PC-9 (cell line): Measurements from ENCODE around the gene CES1.

Experiments
- CTCF ChIP-seq: fragments of 200-600 bp; sonication (generic); conservative IDR thresholded peaks from 2 replicates; pipeline ENCODE4 v1.6.1; 2017; ENCODE audit warnings: mixed run types, antibody characterized with exemption, mild to moderate bottlenecking, moderate library complexity
- EZH2 ChIP-seq: fragments of 200-600 bp; sonication (generic); IDR thresholded peaks from 2 replicates; pipeline ENCODE4 v1.8.0; 2017; ENCODE audit warnings: antibody characterized with exemption, low read depth

- TF ChIP-seq CTCF (no peak), EZH2 (no peak)
These were observed 75.9 kb downstream of the CES1 start for GRCh38 chr16:55756963-55757362.
